Non-pigmented ciliary epithelial cell (primary cell): Measurements from ENCODE around the gene PRXL2B.

ENCODE experiments used
- DNase-seq: peaks from one replicate; pipeline ENCODE4 v3.0.0-alpha.2; 2010; ENCODE audit warnings: low read depth

PRXL2B gene

DNA sequence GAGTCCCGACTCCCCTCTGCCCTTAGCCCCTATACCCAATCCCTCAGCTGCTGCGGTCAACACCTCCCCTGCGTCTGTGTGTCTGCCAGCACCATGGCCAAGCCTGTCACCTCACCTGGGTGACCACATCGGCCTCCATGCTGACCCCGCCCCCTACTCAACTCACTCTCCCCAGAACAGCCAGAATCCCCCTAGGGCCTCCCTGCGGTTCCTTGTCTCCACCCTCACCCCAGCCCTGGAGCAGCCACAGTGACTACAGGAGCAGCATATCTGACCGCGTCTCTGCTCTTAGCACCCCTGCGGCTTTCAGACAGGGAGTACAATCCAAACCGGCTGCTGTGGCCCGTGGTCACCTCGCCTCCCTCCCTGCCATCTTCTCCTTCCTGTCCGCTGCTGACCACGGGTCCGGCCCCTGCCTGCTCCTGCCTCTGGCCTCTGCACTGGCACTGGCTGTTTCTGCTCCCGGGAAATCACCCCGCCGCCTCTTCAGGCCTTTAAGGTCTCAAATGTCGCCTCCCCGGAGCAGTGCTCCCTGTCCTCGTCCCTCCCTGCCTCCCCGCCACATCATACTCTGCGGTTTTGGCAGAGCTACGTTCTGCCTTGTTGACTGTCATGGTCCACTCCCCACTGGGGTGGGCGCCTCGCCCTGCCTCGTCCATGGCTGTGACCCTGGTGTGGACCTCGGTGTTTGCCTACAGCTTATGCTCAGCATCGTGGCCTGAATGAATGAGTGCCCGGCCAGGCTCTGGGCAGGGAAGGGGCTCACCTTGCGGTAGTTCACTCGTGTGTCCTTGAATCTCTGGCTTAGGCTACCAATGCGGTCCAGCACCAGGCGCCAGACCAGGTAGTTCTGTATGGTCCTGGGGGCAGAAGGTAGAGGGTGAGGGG lies 11.1 kb downstream of the PRXL2B start:
- no peak for DNase-seq

DNA sequence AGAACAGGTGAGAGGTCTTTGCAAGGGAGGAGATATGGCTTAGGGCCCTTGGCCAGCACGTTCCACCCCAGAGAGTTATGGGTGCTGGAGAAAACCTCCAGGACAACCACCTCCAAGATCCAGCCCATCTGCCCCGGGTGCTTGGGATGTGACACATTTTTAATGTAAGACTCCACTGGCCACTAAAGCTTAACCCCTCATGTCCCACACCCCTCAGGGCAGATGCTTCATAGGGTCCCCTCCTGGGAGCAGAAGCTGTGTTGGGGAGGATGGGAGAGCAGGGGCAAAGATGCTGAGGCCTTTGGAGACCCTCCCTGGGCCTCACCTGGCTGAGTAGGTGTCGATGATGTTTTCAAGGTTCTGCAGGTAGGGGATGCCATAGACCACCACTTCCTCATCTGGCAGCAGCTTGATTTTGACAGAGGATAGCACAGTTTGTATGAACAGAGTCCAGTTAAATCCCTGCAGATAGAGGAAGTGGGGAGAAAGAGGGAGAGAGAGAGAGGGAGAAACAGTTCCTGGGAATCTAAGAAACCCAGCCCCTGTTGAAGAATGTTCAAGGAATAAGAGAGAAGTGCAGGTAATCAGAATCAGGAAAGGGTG lies 11.9 kb downstream of the PRXL2B start:
- no peak for DNase-seq

DNA sequence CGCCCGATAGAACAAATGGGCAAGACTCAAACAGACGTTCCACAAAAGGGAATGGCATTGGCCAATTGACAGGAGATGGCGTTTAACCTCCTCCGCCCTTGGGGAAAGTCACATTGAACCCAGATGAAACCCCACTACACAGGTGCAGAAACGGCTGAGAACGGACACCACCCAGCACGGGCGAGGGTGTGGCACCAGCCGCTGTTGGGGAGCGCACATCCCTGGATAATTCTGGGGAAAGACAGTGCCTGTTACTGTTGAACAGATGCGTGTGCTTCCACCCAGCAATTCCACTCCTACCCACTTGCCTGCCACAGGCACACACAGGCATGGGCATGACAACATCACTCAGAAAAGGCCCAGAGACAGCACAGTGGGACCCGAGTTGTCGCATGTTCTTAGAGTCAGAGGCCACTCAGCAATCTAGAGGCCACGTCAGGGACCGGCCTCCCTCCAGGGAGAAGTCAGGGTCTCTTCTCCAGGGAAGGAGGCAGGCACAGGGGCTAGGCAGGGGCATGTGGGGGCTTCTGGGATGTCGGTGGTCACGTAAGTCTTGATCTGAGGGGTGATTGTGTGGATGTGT lies 15.2 kb downstream of the PRXL2B start:
- DNase-seq, result no peak

DNA sequence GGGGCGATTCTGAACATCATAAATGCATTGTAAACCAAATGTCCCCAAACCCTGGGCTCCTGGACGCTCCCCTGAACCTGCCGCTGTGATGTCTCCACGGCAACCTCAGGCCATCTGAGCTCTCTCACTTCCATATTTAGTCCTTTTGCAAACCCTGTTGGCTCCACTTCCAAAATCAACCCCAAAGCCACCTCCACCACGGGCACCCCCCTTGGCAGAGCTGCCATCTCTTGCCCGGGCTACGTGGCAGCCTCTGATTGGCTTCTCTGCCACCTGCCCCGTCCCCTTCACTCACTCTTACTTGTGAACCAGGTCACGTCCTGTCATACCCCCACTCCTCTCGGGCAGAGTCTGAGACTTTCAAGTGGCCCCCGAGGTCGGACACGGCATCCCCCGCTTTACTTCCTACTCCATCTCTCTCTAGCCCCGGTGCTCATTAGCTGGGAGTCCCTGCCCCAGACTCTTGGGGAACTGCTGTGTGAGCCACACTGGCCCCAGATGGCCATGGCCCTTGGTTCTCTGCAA lies 15.8 kb downstream of the PRXL2B start:
- no peak for DNase-seq

DNA sequence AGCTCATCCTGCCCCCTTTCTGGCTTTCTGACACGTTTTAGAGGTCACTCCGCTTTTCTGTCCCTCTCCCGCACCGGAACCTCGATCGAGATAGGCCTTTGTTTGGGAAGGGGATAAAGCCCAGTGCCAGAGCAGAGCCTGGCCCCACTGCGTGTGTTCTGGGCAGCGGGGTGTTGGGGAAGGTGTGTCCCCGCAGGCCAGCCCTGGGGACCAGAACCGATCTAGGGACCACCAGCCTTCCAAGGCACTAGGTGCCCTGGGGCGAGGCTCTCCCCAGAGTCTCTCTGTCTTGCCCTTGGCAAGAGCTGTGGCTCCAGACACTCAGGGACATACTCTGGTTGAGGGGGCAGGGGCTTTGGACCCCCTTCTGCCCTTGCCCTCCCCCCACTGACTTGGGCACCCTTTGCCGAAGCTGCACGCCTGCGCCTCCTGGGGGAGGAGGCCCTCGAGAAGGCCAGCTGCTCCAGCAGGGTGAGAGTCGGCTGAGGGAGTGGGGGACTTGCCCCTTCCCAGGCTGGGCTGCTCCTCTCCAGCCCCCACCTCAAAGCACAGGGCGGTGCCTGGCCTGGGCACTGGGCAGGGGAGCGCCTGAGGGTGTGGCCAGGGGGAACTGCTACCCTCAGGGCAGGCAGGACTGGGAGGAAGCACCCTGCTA lies 16.4 kb downstream of the PRXL2B start:
- no peak for DNase-seq

DNA sequence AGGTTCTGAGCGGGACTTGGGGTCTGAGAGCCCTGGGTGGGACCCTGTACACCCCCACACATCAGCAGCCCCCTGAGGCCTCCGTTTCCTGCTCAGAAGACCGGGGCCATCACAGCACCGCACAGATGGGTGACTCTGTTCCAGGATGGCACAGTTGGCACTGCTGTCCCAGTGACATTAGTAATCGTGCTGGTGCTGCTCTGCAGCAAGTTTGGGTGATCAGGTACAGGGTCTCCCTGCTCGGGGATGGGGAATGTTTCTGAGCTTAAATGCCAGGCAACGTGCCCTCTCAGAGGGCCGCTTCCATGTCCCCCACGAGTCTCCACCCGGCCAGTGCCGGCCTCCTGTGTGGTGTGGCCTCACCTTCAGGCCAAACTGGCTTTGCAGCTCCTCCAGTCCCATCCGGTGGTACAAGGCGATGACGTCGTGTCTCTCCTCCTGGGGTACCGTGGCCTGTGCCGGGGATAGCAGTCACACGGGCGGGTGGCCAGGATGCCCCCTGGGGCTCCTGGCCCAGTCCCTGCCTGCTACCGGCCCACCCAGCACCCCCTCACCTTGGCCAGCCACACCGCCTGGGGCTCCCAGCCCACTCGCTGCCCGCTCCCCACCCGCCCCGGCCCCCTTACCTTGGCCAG lies 17.1 kb downstream of the PRXL2B start:
- DNase-seq, result no peak

DNA sequence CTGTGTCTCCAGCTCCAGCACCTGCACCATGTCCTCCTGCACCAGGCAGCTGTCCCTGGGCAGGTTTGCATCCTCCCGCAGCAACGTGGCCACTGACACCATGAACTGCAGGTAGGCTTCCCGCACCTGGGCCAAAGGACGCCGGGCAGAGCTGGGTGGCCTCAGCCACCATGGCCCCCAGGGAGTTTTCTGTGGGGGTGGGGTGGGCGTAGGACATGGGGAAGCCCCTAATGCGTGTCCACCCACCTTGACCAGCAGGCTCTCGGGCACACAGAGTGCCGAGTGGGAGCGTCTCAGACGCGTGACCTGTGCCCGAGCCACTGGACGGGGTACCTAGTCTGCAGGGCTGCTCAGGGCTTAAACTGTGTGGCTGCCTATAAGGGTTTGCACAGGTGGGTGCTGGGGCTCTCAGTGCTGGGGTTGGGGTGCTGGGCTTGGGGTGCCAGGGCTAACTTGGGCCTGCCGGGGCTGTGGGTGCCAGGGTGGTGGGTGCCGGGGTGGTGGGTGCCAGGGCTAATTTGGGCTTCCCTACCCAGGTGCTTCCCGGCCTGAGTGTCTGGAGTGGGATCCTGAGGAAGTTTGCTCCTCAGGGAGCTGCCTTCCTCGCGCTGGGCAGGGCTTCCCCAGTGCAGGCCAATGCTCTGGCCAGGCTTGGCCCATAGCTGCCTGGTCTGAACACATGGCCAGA lies 17.7 kb downstream of the PRXL2B start:
- DNase-seq, result no peak

DNA sequence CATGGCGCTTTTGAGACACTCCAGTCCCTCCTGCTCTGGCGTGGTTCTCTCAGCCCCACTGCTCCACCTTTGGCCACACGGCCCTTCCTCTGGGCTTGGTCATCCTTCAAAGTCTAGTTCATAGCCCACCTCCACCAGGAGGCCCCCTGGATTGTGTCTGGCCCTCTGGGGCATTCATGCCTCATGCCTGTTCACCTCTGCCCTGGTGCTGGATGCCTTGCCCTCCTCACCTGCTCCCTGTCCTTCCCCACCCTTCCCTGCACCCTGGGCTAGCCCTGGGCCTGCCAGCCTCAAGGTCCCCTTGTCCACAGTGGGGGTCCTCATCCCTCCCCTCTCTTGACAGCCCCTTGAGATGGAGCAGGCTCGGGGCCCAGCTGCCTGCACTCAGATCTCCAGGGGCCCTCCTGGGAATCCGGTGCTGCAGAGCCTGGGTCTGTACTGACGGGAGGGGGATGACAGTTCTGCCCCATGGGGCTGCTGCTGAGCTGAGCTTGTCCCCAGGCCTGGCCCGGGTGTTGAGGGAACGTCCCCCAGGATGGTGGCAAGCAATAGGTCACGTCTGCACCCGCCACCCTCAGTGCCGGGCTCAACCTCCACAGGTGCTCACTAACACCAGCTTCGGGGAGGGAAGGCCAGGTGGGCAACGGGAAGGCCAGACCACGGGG lies 18.4 kb downstream of the PRXL2B start:
- DNase-seq, result no peak

DNA sequence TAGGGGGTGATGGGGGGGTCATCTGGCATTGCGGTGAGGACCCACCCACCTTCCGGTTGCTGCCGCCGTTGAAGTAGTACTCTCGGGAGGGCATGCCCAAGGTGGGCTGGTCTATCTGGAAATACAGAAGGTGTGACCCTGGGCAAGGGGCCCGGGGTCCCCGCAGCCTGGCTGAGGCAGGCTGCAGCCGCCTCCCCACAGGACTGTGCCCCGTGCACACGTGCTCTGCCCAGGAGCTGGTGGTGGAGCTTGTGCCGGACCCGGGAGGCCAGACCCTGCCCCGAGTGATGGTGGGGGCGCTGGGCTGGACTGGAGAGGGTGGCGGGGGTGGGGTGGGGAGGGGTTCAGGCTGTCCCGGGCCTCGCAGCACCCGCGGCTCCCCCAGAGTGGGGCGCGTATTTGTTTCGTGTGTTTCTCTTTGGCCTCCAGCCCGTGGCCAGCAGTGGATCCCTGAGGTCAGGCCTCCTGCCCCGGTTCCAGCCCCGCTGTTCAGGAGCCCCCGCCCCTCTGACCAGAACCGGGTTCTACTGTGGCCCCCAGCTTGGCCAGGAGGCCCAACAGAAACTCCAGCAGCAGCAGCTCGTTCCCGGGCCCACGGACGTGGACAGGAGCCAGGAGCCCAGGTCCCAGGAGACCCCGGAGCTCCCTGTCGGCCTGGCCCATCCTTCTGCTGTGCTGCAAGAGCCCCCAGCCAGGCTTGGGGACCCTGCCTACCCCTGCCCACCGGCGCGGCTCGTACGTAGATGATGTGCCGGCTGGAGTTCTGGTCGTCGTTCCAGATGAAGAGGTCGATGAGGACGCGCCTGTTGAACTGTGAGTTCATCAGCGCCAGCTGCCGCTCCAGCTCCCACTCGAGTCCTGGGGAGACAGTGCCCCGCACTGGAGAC lies 19.2 kb downstream of the PRXL2B start:
- no peak for DNase-seq

DNA sequence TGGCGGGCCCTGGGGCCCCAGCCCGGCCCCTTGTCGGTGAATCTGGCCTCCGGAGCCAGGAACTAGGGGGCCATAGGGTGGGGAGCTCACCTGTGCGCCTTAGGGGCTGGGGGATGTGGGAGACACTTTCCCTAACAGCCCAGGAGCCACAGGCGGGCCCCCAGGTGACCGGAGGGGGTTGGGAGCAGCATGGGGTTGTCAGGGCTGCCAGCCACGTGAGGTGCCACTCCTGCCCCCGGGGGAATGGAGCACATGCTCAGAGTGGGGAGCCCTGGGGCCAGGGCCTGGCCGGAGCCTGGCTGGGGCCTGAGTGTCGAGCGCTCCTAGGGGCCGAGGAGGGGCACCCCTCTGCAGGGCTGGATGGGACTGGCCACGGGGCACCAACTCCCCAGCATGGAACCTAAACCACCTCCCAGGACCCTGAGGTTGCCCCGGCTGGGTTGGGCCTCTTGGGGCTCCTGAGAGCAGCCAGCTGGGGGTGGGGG lies 19.9 kb downstream of the PRXL2B start:
- DNase-seq, result no peak

DNA sequence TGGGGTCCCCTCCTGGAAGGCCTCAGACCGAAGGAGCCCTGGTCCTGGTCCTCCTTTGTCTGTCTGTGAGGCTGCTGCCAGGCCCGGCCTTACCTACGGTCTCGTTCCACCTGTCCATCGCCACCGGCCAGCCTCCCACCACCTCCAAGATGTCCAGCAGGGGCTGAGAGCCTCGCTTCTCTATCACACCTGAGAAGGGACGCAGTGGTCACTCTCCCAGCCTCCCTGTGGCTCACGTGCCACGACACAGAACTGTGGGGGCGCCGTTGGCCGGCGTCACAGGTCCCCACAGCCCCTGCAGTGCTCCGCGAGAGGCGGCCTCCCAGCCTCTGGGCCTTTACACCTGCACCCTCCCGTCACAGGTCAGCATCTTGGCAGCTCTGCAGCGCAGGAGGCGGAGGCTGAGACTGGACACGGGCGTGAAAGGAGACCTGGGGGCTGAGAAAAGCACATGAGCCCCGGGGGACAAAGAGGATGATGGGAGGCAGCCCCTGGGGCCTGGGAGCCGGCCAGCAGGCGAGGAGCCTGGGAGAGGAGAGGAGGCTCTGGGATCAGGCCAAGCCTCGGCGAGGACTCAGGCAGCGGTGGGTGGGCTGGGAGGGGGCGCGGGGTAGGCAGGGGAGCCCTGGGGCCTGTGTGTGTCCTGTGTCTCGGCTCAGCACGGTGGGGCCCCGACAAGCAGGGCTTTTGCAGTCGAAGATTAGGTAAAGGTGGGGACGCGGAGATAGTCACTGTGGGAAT lies 20.5 kb downstream of the PRXL2B start:
- DNase-seq, result no peak

DNA sequence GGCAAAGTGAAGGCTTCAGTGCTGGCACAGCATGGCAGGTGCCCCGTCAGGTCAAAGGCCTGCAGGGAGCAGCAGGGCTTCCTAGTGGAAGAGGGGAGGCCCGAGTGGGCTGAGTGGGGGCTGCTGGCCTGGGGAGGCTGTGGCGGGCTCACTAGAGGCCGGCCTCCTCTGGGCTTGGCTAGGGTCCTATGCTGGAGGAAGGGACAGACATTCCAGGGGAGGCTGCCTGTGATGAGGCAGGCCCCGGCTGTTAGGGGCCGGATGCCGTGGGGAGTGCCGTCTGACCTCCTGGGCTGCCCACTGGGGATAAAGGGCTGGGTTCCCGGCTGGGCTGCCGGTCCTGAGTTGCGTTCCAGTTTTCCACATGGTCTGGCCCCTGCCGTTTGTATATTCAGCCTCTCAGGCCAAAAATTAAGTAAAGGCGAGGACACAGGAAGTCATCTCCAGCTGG lies 21.1 kb downstream of the PRXL2B start:
- no peak for DNase-seq

DNA sequence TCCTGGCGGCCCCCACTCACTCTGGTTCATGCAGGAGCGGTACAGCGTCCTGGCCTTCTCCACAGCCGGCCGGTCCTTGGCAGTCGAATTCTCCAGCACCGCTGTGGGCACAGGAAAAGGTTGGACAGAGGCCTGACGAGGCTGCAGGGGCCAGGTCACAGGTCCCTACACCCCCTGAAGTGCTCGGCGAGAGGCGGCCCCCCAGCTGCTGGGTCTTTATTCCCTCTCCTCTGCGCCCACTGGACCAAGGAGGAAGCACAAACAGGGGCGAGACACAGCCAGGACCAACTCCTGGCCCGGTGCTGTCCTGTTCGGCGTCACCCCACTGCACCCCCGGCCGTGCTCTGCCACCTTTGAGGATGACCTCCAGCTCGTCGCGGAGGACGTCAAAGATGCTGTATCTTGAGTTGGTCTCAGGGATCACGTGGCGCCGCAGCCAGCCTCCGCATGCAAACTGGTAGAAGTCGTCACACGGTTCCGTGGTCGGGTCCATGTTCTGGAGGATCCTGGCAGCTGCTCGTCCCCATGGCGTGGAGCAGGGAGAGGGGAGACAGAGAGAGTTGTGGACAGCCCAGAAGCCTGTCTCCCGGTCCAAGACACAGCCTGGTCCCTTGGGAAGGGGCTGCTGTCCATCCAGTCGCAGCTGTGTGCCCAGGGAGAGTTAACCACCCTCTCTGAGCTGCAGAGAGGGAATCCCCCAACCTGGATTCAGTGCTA lies 22.9 kb downstream of the PRXL2B start:
- no peak for DNase-seq

DNA sequence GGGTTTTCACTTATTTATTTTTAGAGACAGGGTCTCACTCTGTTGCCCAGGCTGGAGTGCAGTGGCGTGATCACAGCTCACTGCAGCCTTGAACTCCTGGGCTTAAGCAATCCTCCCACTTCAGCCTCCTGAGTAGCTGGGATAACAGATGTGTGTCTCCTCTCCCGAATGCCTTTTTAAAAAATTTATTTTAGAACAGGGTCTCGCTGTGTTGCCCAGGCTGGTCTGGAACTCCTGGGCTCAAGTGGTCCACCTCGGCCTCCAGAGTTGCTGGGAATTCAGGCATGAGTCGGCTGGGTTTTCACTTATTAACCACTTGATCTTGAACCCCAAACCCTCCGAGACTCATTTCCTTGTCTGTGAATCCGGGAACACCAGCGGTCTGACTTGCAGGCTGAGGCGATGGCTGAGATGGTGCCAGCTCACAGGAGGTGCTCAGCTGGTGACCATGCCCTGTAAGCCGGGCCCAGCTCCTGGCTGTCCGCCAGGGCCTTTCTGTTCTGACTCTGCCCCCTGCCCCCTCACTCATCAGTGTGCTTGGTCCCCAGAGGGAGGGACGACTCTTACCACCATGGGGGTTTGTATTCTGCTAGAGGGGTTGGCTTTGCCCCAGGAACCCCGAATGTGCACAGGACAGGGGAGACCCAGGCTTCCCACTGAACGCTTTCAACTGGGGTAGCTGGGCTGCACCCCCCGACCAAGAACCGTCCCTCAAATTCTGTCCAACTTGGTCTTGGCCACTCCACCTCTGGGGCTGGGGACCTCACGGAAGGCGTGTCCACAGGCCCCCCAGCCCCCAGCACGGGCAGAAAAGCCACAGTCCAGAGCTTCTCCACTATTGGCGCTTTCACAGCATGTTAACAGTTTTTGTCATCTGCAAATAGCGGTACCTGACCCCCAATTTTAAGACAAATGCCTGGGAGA lies 23.7 kb downstream of the PRXL2B start:
- DNase-seq, result no peak

DNA sequence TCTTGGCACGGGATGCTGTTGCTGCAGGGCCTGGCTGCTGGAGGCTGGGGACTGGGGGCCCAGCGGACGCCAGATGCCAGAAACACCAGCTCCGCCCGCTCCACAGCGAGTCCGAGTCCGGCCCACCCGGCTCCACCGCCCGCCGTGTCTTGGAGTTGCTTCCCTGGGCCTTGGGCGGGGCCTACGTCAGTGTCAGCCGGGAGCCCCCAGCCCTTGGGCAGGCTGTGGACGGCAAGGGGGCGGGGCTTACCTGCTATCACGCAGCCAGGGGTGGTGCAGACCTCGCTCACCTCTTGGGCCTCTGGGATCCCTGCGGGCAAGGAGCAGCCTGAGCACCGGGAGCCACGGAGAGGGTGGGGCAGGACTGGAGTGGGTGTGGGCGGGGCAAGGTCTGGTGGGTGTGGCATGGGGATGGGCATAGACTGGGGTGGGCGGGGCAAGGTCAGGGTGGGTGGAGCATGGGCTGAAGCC lies 24.5 kb downstream of the PRXL2B start:
- DNase-seq, result no peak

DNA sequence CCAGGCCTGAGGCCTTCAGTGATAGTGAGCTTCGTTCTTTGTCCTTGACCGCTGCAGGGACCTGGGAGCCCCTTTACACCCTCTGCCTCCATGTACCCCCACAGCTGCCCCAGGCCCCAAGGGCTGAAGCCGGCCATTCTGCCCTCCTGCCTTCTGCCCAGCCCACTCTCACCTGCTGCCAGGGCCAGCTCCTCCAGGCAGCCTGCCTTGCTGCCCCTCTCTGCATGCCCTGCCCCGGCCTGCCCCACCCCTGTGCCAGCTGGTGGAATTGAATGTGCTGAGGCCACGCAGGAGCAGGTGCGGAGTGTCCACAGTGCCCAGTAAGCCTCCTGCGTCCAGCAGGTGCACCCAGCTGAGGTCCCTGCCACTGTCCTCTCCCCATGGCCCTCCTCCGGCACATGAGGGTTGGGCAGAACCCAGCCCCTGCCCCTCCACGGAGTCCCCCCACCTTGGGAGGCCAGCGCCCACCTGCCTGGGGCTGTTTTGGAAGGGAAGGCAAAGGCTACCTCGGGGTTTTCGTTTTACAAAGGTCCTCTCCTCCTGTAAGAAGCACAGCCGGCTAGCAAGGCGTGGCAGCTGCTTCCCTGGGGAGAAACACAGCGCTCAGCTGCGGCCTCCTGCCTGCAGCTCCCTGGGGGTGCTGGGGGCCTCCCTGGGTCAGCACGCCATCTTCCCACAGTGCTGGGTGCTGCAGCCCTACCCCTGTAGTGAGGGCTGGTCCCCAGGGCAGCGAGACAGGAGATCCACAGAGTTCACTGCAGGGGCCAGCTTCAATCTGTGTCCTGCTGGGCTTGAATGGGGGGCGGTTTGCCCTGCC lies 25.3 kb downstream of the PRXL2B start:
- no peak for DNase-seq
